Measurements from ENCODE around the gene DYNLRB2. TPM values are rescaled to one million over a fixed set of nuclear protein-coding genes. Genes with fewer than 3 reads are reported as not detected.

DYNLRB2 gene
- total and polyA plus RNA-seq, 2 experiments from 2014 or later: not detected

- Mint-ChIP-seq H3K27ac (no peak overlapping the region), H3K4me1 (no peaks in the 10 kb centered on the region), H3K27me3 (ENCODE audit: insufficient read depth, low read depth, poor library complexity) (peaks cover 4% of the 10 kb centered on the region), H3K36me3 (ENCODE audit: low read depth) (peaks cover 12% of the 10 kb centered on the region), H3K9me3 (peaks cover 41% of the 10 kb centered on the region), H3K4me3 (no peak overlapping the region)
- Histone ChIP-seq H4K20me1 (replicated peaks; ENCODE audit: insufficient read depth) (no peaks in the 10 kb centered on the region), H3K27me3 (ENCODE audit: insufficient read depth) (no peaks in the 10 kb centered on the region), H3K27ac (ENCODE audit: low read depth) (no peak overlapping the region), H3K4me2 (no peak overlapping the region), H3K36me3 (ENCODE audit: insufficient read depth) (no peaks in the 10 kb centered on the region), H3K79me2 (replicated peaks; ENCODE audit: insufficient read depth) (no peaks in the 10 kb centered on the region), H3K4me1 (ENCODE audit: insufficient read depth) (no peaks in the 10 kb centered on the region), H3F3A (replicated peaks; ENCODE audit: low read depth) (no peaks in the 10 kb centered on the region), H3K4me3 (no peak overlapping the region), H3K9me2 (ENCODE audit: insufficient read depth) (peaks cover 5% of the 10 kb centered on the region), H2AFZ (no peak overlapping the region)
- TF ChIP-seq POLR2AphosphoS5 (IDR thresholded peaks at IDR 0.05; ENCODE audit: low read depth) (no peak), CTCF (conservative IDR thresholded peaks at IDR 0.05; ENCODE audit: low read depth in 2 of 2) (no peak), JUNB (IDR thresholded peaks at IDR 0.05; ENCODE audit: unreplicated experiment) (no peak), STAT1 (IDR thresholded peaks at IDR 0.05; ENCODE audit: unreplicated experiment) (no peak), EZH2 (IDR thresholded peaks at IDR 0.05; ENCODE audit: low read depth, unreplicated experiment) (no peak), ZNF462 (CRISPR knock-in tag; IDR thresholded peaks at IDR 0.05) (no peak), ZNF114 (CRISPR knock-in tag; IDR thresholded peaks at IDR 0.05) (no peak), EZH2phosphoT487 (IDR thresholded peaks at IDR 0.05; ENCODE audit: unreplicated experiment) (no peak), ETS1 (IDR thresholded peaks at IDR 0.05) (no peak), CREB1 (CRISPR knock-in tag; IDR thresholded peaks at IDR 0.05; ENCODE audit: low read depth) (no peak), NANOG (IDR thresholded peaks at IDR 0.05; ENCODE audit: borderline replicate concordance) (no peak), REST (IDR thresholded peaks at IDR 0.05; ENCODE audit: unreplicated experiment) (no peak)
- DNase-seq (ENCODE audit: low spot score) (no peak), ATAC-seq (no peak)
Measured at GRCh38 chr16:80599466-80599865, 58.7 kb downstream of the DYNLRB2 start.
